Pancreas (tissue), 10 donors: ENCODE measurements around the gene KLHL8. TPM values are rescaled to one million over a fixed set of nuclear protein-coding genes. Genes with fewer than 3 reads are reported as not detected.
A peak's percentile ranks its signal among the peaks of the same experiment; 100 is the strongest.

Experiments used
- ATAC-seq, 4 donors: fragments of 200-7000 bp; cut with Tn5 transposase; one replicate each; pipeline versions ENCODE4 v1.8.0 to v1.9.1; 2020; ENCODE audit warnings: mild to moderate bottlenecking in 4 of 4, moderate library complexity in 4 of 4
- DNase-seq, 6 donors: peaks; one replicate each; pipeline ENCODE4 v3.0.0-alpha.2; 2020
- FAIRE-seq: peaks from 2 replicates; lab custom pipeline; 2012; peaks lifted over from hg19 to GRCh38; lab: Jason Lieb, UNC
- H3K27ac ChIP-seq, 4 donors: fragments of 200-600 bp; sonication (generic); 1 replicate in 3 of 4; 2 replicates in 1 of 4; pipeline versions ENCODE4 v1.5.0 to v1.8.0; 2020
- H3K27me3 ChIP-seq, 4 donors: fragments of 200-600 bp; one replicate each; pipeline ENCODE4 v1.8.0; 2021
- H3K36me3 ChIP-seq, 3 donors: fragments of 200-600 bp; sonication (generic) in 1 of 3; one replicate each; pipeline versions ENCODE4 v1.5.0 to v1.8.0; 2020 to 2021
- H3K4me1 ChIP-seq, 3 donors: fragments of 200-600 bp; one replicate each; pipeline ENCODE4 v1.8.0; 2021
- H3K4me3 ChIP-seq, 4 donors: fragments of 200-600 bp; sonication (generic) in 2 of 4; one replicate each; pipeline versions ENCODE4 v1.5.0 to v1.8.0; 2020 to 2021
- H3K9me3 ChIP-seq, 4 donors: fragments of 200-600 bp; one replicate each; pipeline ENCODE4 v1.8.0; 2021
- WGBS, 2 donors: extraction: QIAGEN DNeasy Blood & Tissue Kit; methylation state at CpG; one replicate each; pipeline ENCODE4 v1.1.7; 2013; 5-methylcytosine and 5-hydroxymethylcytosine counted together
- intact Hi-C, 3 donors: fragments of 100-400 bp; cut with DNase I; formaldehyde crosslinking; loops; one replicate each; pipeline versions ENCODE4 v1.11.1 to v1.14.2; 2022
- polyA plus RNA-seq, 2 donors: library from polyadenylated mRNA; stranded (reverse); fragments of 200-250 nt; gene quantifications; one replicate each; pipeline ENCODE4 v1.2.3, GENCODE V29; 2013
- total RNA-seq, 6 donors: library from RNA; stranded (reverse); fragmentation: NEBNext Ultra II Directional in 4 of 6; extraction: Animal tissue kit (Norgen Biotek cat#: 25700) in 4 of 6; gene quantifications; one replicate each; pipeline versions ENCODE4 v1.2.1 to v1.2.4, GENCODE V29; 2021 to 2023
- TF ChIP-seq, protein P1 (sequence below), 4 donors: fragments of 200-600 bp; sonication (generic) in 3 of 4; IDR thresholded peaks; one replicate each; pipeline versions ENCODE4 v1.5.0 to v1.8.0; 2021; ENCODE audit warnings: antibody characterized with exemption in 4 of 4
- donor health status: healthy with polysubstance abuse.
- donor health status: DM: no; HTN: no; CAD: no; lungs with moderate emphysema.
- donor health status: DM: no; HTN: no; CAD: no.
- donor health status: control.
- donor health status: control.
- donor health status: Bipolar disorder and iron deficiency.
- donor health status: DM: yes; HTN: yes; CAD: no.
- donor health status: DM: no; HTN: no; CAD: no.
- donor health status: DM: no; HTN: no; CAD: no.
- donor health status: DM: yes; HTN: yes; CAD: no.

KLHL8 gene
- total and polyA plus RNA-seq, 8 donors: 1.7 to 9.8 (median 5.5) TPM

DNA sequence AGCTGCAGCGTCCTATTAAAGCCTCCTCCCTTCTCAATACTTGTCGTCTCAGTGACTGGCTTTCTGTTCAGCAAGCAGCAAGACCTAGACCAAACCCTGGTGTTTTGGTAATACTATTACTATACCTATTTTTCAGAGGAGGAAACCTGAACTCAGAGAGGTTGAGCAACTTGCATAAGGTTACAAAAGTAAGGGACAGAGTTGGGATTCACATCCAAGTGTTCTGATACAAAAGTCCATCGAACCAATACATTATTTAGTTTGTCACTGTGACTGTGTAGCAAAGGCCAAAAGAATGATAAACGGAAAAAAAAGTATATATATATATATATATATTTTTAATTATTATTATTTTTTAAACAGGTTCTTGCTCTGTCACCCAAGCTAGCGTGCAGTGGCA is 29.9 kb upstream of the KLHL8 start:
- intact Hi-C loops: no loop called here
- TF ChIP-seq, protein P1, sequence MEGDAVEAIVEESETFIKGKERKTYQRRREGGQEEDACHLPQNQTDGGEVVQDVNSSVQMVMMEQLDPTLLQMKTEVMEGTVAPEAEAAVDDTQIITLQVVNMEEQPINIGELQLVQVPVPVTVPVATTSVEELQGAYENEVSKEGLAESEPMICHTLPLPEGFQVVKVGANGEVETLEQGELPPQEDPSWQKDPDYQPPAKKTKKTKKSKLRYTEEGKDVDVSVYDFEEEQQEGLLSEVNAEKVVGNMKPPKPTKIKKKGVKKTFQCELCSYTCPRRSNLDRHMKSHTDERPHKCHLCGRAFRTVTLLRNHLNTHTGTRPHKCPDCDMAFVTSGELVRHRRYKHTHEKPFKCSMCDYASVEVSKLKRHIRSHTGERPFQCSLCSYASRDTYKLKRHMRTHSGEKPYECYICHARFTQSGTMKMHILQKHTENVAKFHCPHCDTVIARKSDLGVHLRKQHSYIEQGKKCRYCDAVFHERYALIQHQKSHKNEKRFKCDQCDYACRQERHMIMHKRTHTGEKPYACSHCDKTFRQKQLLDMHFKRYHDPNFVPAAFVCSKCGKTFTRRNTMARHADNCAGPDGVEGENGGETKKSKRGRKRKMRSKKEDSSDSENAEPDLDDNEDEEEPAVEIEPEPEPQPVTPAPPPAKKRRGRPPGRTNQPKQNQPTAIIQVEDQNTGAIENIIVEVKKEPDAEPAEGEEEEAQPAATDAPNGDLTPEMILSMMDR (IDR thresholded peaks at IDR 0.05): no peak
- Histone ChIP-seq H3K27ac (no peak overlapping the region), H3K9me3 (no peaks in the 10 kb centered on the region), H3K4me3 (no peak overlapping the region), H3K27me3 (no peaks in the 10 kb centered on the region), H3K4me1 (no peaks in the 10 kb centered on the region), H3K36me3 (no peaks in the 10 kb centered on the region)
- ATAC-seq (no peak), DNase-seq (no peak), FAIRE-seq (no peak)
- WGBS, 2 donors: 89 to 96% methylated on average over 5 of the region's 5 CpGs

- FAIRE-seq (no peak), DNase-seq (no peak), ATAC-seq (no peak)
- intact Hi-C loops: no loop called here
- TF ChIP-seq, protein P1 (IDR thresholded peaks at IDR 0.05): no peak
- WGBS, 2 donors: 24 to 26% methylated on average over 2 of the region's 2 CpGs
- Histone ChIP-seq H3K4me1 (no peaks in the 10 kb centered on the region), H3K36me3 (no peaks in the 10 kb centered on the region), H3K9me3 (no peaks in the 10 kb centered on the region), H3K27ac (no peak overlapping the region), H3K4me3 (no peak overlapping the region), H3K27me3 (no peaks in the 10 kb centered on the region)
Measured at GRCh38 chr4:87249332-87250019, 29.1 kb upstream of the KLHL8 start.

- DNase-seq (no peak), FAIRE-seq (no peak), ATAC-seq (no peak)
- no peak overlapping the region for H3K27ac ChIP-seq
- TF ChIP-seq, protein P1 (IDR thresholded peaks at IDR 0.05): no peak
- no peaks in the 10 kb centered on the region for H3K36me3 ChIP-seq
- H3K27me3 ChIP-seq: no peaks in the 10 kb centered on the region
- WGBS, 2 donors: 97 to 100% methylated on average over 2 of the region's 2 CpGs
- H3K9me3 ChIP-seq: no peaks in the 10 kb centered on the region
- intact Hi-C loops: no loop called here
- no peak overlapping the region for H3K4me3 ChIP-seq
- H3K4me1 ChIP-seq: no peaks in the 10 kb centered on the region
Measured at GRCh38 chr4:87243426-87244053, 23.1 kb upstream of the KLHL8 start.

DNA sequence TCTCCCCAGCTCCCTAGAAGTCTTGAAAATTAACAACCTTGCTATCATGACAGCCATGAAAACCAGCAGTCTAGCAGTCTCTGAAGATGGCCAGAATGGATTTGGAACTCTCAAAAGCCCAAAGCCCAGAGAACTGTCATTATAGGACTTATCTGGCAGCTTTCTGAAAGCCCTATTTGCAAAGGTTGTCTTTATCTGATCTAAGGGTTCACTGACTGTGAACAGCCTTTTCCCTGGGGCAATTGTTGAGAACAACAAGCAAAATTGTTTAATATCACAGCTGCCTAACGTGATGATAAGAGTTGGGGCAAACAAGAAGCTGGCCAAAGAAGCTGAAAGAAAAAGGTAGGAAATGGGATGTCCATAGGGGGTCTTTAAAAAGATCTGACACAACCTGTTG is 20.9 kb upstream of the KLHL8 start:
- intact Hi-C loops: no loop called here
- H3K27ac ChIP-seq: no peak overlapping the region
- ATAC-seq (no peak), DNase-seq (no peak), FAIRE-seq (no peak)
- no peak overlapping the region for H3K4me3 ChIP-seq
- H3K36me3 ChIP-seq: no peaks in the 10 kb centered on the region
- no peaks in the 10 kb centered on the region for H3K9me3 ChIP-seq
- H3K27me3 ChIP-seq: no peaks in the 10 kb centered on the region
- no peaks in the 10 kb centered on the region for H3K4me1 ChIP-seq
- TF ChIP-seq, protein P1 (IDR thresholded peaks at IDR 0.05): no peak
- 11 to 30% methylated on average over 1 of the region's 1 CpG for WGBS, 2 donors

DNA sequence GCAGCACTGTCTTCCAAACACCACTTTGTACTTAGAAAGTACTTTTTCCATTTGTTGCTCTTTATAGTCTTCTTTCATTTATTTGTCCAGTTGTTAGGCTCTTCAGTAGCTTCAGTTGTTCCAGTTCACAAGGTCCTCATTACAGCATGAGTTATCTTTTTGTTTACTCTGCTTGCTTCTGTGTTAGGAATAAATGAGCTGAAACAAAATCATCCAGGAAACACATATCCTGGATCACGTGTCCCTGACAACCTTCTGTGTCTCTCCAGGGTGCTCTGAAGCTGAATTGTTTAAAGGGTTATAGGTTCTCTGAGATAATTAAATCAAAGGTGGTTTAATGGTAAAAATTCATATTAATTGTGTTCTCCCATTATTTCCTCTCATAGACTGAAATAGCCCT is 19.9 kb upstream of the KLHL8 start:
- WGBS, 2 donors: 26 to 29% methylated on average over 1 of the region's 1 CpG

More for the DNA sequence above, 19.9 kb upstream of the KLHL8 start:
- FAIRE-seq: no peak
- Histone ChIP-seq H3K27ac (no peak overlapping the region), H3K4me1 (no peaks in the 10 kb centered on the region), H3K27me3 (no peaks in the 10 kb centered on the region), H3K9me3 (no peaks in the 10 kb centered on the region), H3K36me3 (no peaks in the 10 kb centered on the region), H3K4me3 (no peak overlapping the region)
- no peak for DNase-seq
- intact Hi-C loops: no loop called here
- ATAC-seq: peak in 3 of 4 donors; percentile 18 to 64 (median 60)
- TF ChIP-seq, protein P1 (IDR thresholded peaks at IDR 0.05): no peak
